HEK293 (cell line): Measurements from ENCODE around the gene PDIA5.

Experiments
- TF ChIP-seq, protein P1 (sequence below): fragments of 450-650 bp; formaldehyde crosslinking; IDR thresholded peaks from 2 replicates; pipeline ENCODE4 v1.5.1; 2016; ENCODE audit warnings: missing biosample characterization, missing genetic modification characterization
- TF ChIP-seq, protein P2 (sequence below): fragments of 450-650 bp; formaldehyde crosslinking; IDR thresholded peaks from 2 replicates; pipeline ENCODE4 v1.5.1; 2016; ENCODE audit warnings: missing biosample characterization, missing genetic modification characterization, low read depth

- TF ChIP-seq, protein P1, sequence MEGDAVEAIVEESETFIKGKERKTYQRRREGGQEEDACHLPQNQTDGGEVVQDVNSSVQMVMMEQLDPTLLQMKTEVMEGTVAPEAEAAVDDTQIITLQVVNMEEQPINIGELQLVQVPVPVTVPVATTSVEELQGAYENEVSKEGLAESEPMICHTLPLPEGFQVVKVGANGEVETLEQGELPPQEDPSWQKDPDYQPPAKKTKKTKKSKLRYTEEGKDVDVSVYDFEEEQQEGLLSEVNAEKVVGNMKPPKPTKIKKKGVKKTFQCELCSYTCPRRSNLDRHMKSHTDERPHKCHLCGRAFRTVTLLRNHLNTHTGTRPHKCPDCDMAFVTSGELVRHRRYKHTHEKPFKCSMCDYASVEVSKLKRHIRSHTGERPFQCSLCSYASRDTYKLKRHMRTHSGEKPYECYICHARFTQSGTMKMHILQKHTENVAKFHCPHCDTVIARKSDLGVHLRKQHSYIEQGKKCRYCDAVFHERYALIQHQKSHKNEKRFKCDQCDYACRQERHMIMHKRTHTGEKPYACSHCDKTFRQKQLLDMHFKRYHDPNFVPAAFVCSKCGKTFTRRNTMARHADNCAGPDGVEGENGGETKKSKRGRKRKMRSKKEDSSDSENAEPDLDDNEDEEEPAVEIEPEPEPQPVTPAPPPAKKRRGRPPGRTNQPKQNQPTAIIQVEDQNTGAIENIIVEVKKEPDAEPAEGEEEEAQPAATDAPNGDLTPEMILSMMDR, result no peak
- TF ChIP-seq, protein P2, sequence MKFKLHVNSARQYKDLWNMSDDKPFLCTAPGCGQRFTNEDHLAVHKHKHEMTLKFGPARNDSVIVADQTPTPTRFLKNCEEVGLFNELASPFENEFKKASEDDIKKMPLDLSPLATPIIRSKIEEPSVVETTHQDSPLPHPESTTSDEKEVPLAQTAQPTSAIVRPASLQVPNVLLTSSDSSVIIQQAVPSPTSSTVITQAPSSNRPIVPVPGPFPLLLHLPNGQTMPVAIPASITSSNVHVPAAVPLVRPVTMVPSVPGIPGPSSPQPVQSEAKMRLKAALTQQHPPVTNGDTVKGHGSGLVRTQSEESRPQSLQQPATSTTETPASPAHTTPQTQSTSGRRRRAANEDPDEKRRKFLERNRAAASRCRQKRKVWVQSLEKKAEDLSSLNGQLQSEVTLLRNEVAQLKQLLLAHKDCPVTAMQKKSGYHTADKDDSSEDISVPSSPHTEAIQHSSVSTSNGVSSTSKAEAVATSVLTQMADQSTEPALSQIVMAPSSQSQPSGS (tag by site-specific recombination), result no peak
These were observed 36.0 kb downstream of the PDIA5 start for GRCh38 chr3:123102826-123103225.
